GM12878 (cell line): Measurements from ENCODE around the gene CAPN8. TPM values are rescaled to one million over a fixed set of nuclear protein-coding genes. Genes with fewer than 3 reads are reported as not detected.

Experiments used
- ATAC-seq: fragments of 200-7000 bp; cut with Tn5 transposase; 3 replicates; pipeline ENCODE4 v1.9.1; 2020; ENCODE audit warnings: mild to moderate bottlenecking, moderate library complexity
- BruUV-seq: library from RNA; stranded (reverse); fragments of 400-500 nt; replicated peaks from 2 replicates; lab custom pipeline; 2021; lab: Mats Ljungman, UMichigan
- CTCF ChIA-PET: fragments of 300-600 bp; sonication (Branson Sonifier 250); formaldehyde crosslinking; extraction: SDS; loops from one replicate; lab custom pipeline; 2021; ENCODE audit warnings: inconsistent platforms; lab: Yijun Ruan, JAX
- POLR2A ChIA-PET: fragments of 350-600 bp; formaldehyde crosslinking; extraction: SDS; loops from one replicate; lab custom pipeline; 2021; ENCODE audit warnings: inconsistent platforms; lab: Charles Lee
- RAD21 ChIA-PET: fragments of 300-600 bp; sonication (Branson Sonifier 250); formaldehyde crosslinking; loops from one replicate; lab custom pipeline; 2023; ENCODE audit warnings: antibody characterized with exemption; ENCODE audit not compliant: unreplicated experiment; lab: Charles Lee
- SMC1A ChIA-PET: fragments of 300-600 bp; sonication (Branson Sonifier 250); formaldehyde crosslinking; loops from one replicate; lab custom pipeline; 2023; ENCODE audit not compliant: unreplicated experiment, uncharacterized antibody; lab: Charles Lee
- DNase-seq: peaks from one replicate; pipeline ENCODE4 v3.0.0-alpha.2; 2011; ENCODE audit warnings: low read depth, low spot score
- FAIRE-seq: peaks from 3 replicates; lab custom pipeline; 2011; peaks lifted over from hg19 to GRCh38; lab: Jason Lieb, UNC
- H2AFZ ChIP-seq: 2 replicates; pipeline ENCODE4 v1.6.0; 2011; ENCODE audit warnings: low read depth, low read length, control low read depth; ENCODE audit not compliant: control insufficient read depth
- H3K27ac ChIP-seq: 2 replicates; pipeline ENCODE4 v1.5.1; 2011; ENCODE audit warnings: control low read depth; ENCODE audit not compliant: control insufficient read depth, insufficient read depth
- H3K27me3 ChIP-seq, 2 experiments: replicated peaks in 1 of 2; 2 replicates each; pipeline versions ENCODE4 v1.6.0 to v1.6.1; 2011; ENCODE audit warnings: low read length in 1 of 2; ENCODE audit not compliant: control insufficient read depth in 2 of 2, insufficient read depth in 2 of 2
- H3K36me3 ChIP-seq, 2 experiments: 2 replicates each; pipeline ENCODE4 v1.5.1; 2011; ENCODE audit warnings: low read length in 1 of 2; ENCODE audit not compliant: control insufficient read depth in 2 of 2, insufficient read depth in 2 of 2
- H3K4me1 ChIP-seq: 2 replicates; pipeline ENCODE4 v1.6.1; 2011; ENCODE audit warnings: mild to moderate bottlenecking, low read length, moderate library complexity, mixed read lengths; ENCODE audit not compliant: control insufficient read depth, insufficient read depth
- H3K4me2 ChIP-seq: 2 replicates; pipeline ENCODE4 v1.6.0; 2011; ENCODE audit warnings: control low read depth; ENCODE audit not compliant: control insufficient read depth, insufficient read depth
- H3K4me3 ChIP-seq: fragments of 200-600 bp; sonication (generic); 2 replicates; pipeline ENCODE4 v1.5.1; 2016
- H3K79me2 ChIP-seq: 2 replicates; pipeline ENCODE4 v1.6.0; 2011; ENCODE audit warnings: low read length; ENCODE audit not compliant: control insufficient read depth, insufficient read depth
- H3K9ac ChIP-seq: 2 replicates; pipeline ENCODE4 v1.8.0; 2011; ENCODE audit warnings: low read length, control low read depth, mixed read lengths; ENCODE audit not compliant: control insufficient read depth, insufficient read depth
- H3K9me3 ChIP-seq: replicated peaks from 3 replicates; pipeline ENCODE4 v1.5.1; 2011; ENCODE audit warnings: mild to moderate bottlenecking, low read length; ENCODE audit not compliant: control insufficient read depth, insufficient read depth
- H4K20me1 ChIP-seq: 2 replicates; pipeline ENCODE4 v1.6.0; 2011; ENCODE audit not compliant: control insufficient read depth, insufficient read depth
- HSF1 ChIP-seq: fragments of 150-350 bp; IDR thresholded peaks from 2 replicates; pipeline ENCODE4 v1.6.1; 2014; ENCODE audit warnings: mild to moderate bottlenecking, low read depth, low read length
- NFYB ChIP-seq: IDR thresholded peaks from 2 replicates; pipeline ENCODE4 v1.6.1; 2011; ENCODE audit warnings: low read depth, mild to moderate bottlenecking, low read length, improper control_type of control experiment, moderate library complexity; ENCODE audit not compliant: insufficient read depth
- NR2C2 ChIP-seq: IDR thresholded peaks from 2 replicates; pipeline ENCODE4 v1.6.1; 2011; ENCODE audit warnings: borderline replicate concordance, low read depth; ENCODE audit not compliant: control insufficient read depth, insufficient read length
- SIX5 ChIP-seq: IDR thresholded peaks from 2 replicates; pipeline ENCODE4 v1.6.1; 2011; ENCODE audit warnings: mild to moderate bottlenecking, low read depth, low read length, moderate library complexity; ENCODE audit not compliant: severe bottlenecking
- ZNF24 ChIP-seq: fragments of 450-650 bp; IDR thresholded peaks from 2 replicates; pipeline ENCODE4 v1.6.1; 2017; ENCODE audit warnings: antibody characterized with exemption, mild to moderate bottlenecking
- WGBS: methylation state at CpG from one replicate; pipeline ENCODE4 v1.1.6; 2016; ENCODE audit warnings: low lambda C conversion rate; ENCODE audit not compliant: insufficient replicate concordance, insufficient coverage; ENCODE audit errors: missing lambda C conversion rate; 5-methylcytosine and 5-hydroxymethylcytosine counted together
- in situ Hi-C: fragments of 300-500 bp; cut with MboI; formaldehyde crosslinking; loops from 9 replicates; pipeline ENCODE4 v1.14.3; 2018; ENCODE audit warnings: mixed read lengths
- intact Hi-C: fragments of 100-400 bp; cut with micrococcal nuclease; formaldehyde crosslinking; loops from one replicate; pipeline ENCODE4 v1.14.2; 2022; ENCODE audit not compliant: unreplicated experiment
- polyA plus RNA-seq, 11 experiments: library from polyadenylated mRNA; depleted of rRNA in 4 of 11; unstranded in 6 of 11; stranded (reverse) in 5 of 11; fragments of >200 nt; fragmentation: Nextera tagmentation in 4 of 11; fragmentation: Illumina TruSeq in 1 of 11; extraction: Ambion mirVana in 4 of 11; extraction: Trizol in 1 of 11; gene quantifications; 1 replicate in 1 of 11; 2 replicates in 10 of 11; pipeline versions ENCODE4 v1.2.1 to v1.2.3, GENCODE V29; 2011 to 2016; ENCODE audit warnings: inconsistent platforms in 2 of 11, missing spikeins in 2 of 11, low read depth in 1 of 11
- total RNA-seq, 4 experiments: library from RNA; depleted of rRNA in 3 of 4; stranded (reverse); fragments of >200 nt in 3 of 4; fragmentation: Illumina TruSeq in 1 of 4; extraction: Trizol in 1 of 4; gene quantifications; 2 replicates each; pipeline versions ENCODE4 v1.2.1 to v1.2.3, GENCODE V29; 2013 to 2021

CAPN8 gene
- total and polyA plus RNA-seq, 10 of the 15 experiments (the other 5 are each of a cell fraction or from before 2014, with no cell fraction given): 6.4 to 30.7 (median 12.3) TPM

GRCh38 chr1:223504741-223505140 is 160.8 kb downstream of the CAPN8 start:
- no TSS peak for BruUV-seq
- H3K4me1 ChIP-seq: no peaks in the 10 kb centered on the region
- H3K9ac ChIP-seq: no peak overlapping the region
- no peak overlapping the region for H3K4me3 ChIP-seq
- ATAC-seq (no peak), FAIRE-seq (no peak), DNase-seq (no peak)
- H2AFZ ChIP-seq: no peak overlapping the region
- ChIA-PET CTCF (no interaction called here), RAD21 (no interaction called here), POLR2A (no interaction called here), SMC1A (interaction anchor here (1.1 kb wide), 1 partner anchor 9 kb away, joined by 3 read pairs; no protein-coding TSS in a partner anchor)
- H3K79me2 ChIP-seq: no peaks in the 10 kb centered on the region
- H3K27me3 ChIP-seq: no peaks in the 10 kb centered on the region
- H3K27ac ChIP-seq: no peak overlapping the region
- in situ Hi-C loops (no loop called here), intact Hi-C loops (no loop called here)
- H3K4me2 ChIP-seq: no peak overlapping the region
- H4K20me1 ChIP-seq: no peaks in the 10 kb centered on the region
- H3K36me3 ChIP-seq: no peaks in the 10 kb centered on the region
- no peak for TF ChIP-seq SIX5
- no peak for TF ChIP-seq NFYB
- no peak for TF ChIP-seq HSF1
- no peaks in the 10 kb centered on the region; the same call in 1 of the 3 replicates for H3K9me3 ChIP-seq
- 37% methylated on average over 4 of the region's 4 CpGs for WGBS

- Histone ChIP-seq H4K20me1 (no peaks in the 10 kb centered on the region), H3K9ac (no peak overlapping the region), H3K4me2 (no peak overlapping the region), H3K79me2 (no peaks in the 10 kb centered on the region), H3K27me3 (no peaks in the 10 kb centered on the region), H3K9me3 (no peaks in the 10 kb centered on the region; the same call in 2 of the 3 replicates), H3K36me3 (no peaks in the 10 kb centered on the region), H3K4me1 (no peaks in the 10 kb centered on the region), H3K4me3 (no peak overlapping the region), H2AFZ (no peak overlapping the region), H3K27ac (no peak overlapping the region)
- no peak for ATAC-seq
- BruUV-seq: no TSS peak
- 48% methylated on average over 4 of the region's 4 CpGs for WGBS
- no peak for DNase-seq
- ChIA-PET RAD21 (no interaction called here), POLR2A (no interaction called here), CTCF (no interaction called here), SMC1A (no interaction called here)
- in situ Hi-C loops: no loop called here
- intact Hi-C loops: no loop called here
- no peak for FAIRE-seq
- TF ChIP-seq ZNF24: peak; percentile 53; the same call in 1 of the 2 replicates
- TF ChIP-seq NR2C2: no peak
Measured at GRCh38 chr1:223503348-223503747, 162.2 kb downstream of the CAPN8 start.
